ENCODE results near the gene SLC29A3.
"Not testable (repeated sequence)": the region's sequence is repeated elsewhere in the genome, so short reads cannot be mapped to it uniquely, and the experiment has no call there.

The SLC29A3 gene

GRCh38 chr10:71345694-71346093 is 26.6 kb downstream of the SLC29A3 start:
- DNase-seq (ENCODE audit: low read depth in 2 of 2) = no peak

- DNase-seq (ENCODE audit: low read depth in 2 of 2) = no peak
These were observed 27.7 kb downstream of the SLC29A3 start for GRCh38 chr10:71346731-71347130.

GRCh38 chr10:71347587-71348395 is 28.7 kb downstream of the SLC29A3 start:
- no peak for DNase-seq (ENCODE audit: low read depth in 2 of 2)

GRCh38 chr10:71348850-71349249 is 29.8 kb downstream of the SLC29A3 start:
- DNase-seq (ENCODE audit: low read depth in 2 of 2) = no peak

- no peak for DNase-seq (ENCODE audit: low read depth in 2 of 2)
These were observed 30.3 kb downstream of the SLC29A3 start for GRCh38 chr10:71349406-71349805.

GRCh38 chr10:71351087-71351486 is 32.0 kb downstream of the SLC29A3 start:
- DNase-seq (ENCODE audit: low read depth in 2 of 2) = no peak

GRCh38 chr10:71351628-71352319 is 32.7 kb downstream of the SLC29A3 start:
- no peak for DNase-seq (ENCODE audit: low read depth in 2 of 2)

GRCh38 chr10:71353639-71354038 is 34.6 kb downstream of the SLC29A3 start:
- no peak for DNase-seq (ENCODE audit: low read depth in 2 of 2)

GRCh38 chr10:71354776-71355175 is 35.7 kb downstream of the SLC29A3 start:
- no peak for DNase-seq (ENCODE audit: low read depth in 2 of 2)

- DNase-seq (ENCODE audit: low read depth in 2 of 2) = no peak
These were observed 36.8 kb downstream of the SLC29A3 start for GRCh38 chr10:71355886-71356285.

- no peak for DNase-seq (ENCODE audit: low read depth in 2 of 2)
These were observed 38.8 kb downstream of the SLC29A3 start for GRCh38 chr10:71357792-71358265.

- DNase-seq (ENCODE audit: low read depth in 2 of 2) = no peak
These were observed 39.2 kb downstream of the SLC29A3 start for GRCh38 chr10:71358277-71358676.

- DNase-seq (ENCODE audit: low read depth in 2 of 2) = not testable (repeated sequence)
These were observed 39.8 kb downstream of the SLC29A3 start for GRCh38 chr10:71358906-71359305.

- DNase-seq (ENCODE audit: low read depth in 2 of 2) = no peak
These were observed 40.4 kb downstream of the SLC29A3 start for GRCh38 chr10:71359364-71360046.

- no peak for DNase-seq (ENCODE audit: low read depth in 2 of 2)
These were observed 41.7 kb downstream of the SLC29A3 start for GRCh38 chr10:71360735-71361134.

GRCh38 chr10:71361581-71361980 is 42.5 kb downstream of the SLC29A3 start:
- no peak for DNase-seq (ENCODE audit: low read depth in 2 of 2)

- DNase-seq (ENCODE audit: low read depth in 2 of 2) = no peak
These were observed 43.1 kb downstream of the SLC29A3 start for GRCh38 chr10:71362141-71362540.

GRCh38 chr10:71363936-71364335 is 44.9 kb downstream of the SLC29A3 start:
- no peak for DNase-seq (ENCODE audit: low read depth in 2 of 2)

GRCh38 chr10:71365366-71365765 is 46.3 kb downstream of the SLC29A3 start:
- no peak for DNase-seq (ENCODE audit: low read depth in 2 of 2)

- DNase-seq (ENCODE audit: low read depth in 2 of 2) = no peak
These were observed 47.6 kb downstream of the SLC29A3 start for GRCh38 chr10:71366690-71367089.

- no peak for DNase-seq (ENCODE audit: low read depth in 2 of 2)
These were observed 48.2 kb downstream of the SLC29A3 start for GRCh38 chr10:71367271-71367670.

- DNase-seq (ENCODE audit: low read depth in 2 of 2) = no peak
These were observed 49.1 kb downstream of the SLC29A3 start for GRCh38 chr10:71368176-71368575.
